SK-N-SH treated with all-trans-retinoic acid at 6 μM for 48 hours (cell line): ENCODE measurements around the gene TJP2.

ENCODE experiments used
- ARNTL ChIP-seq: fragments of 450-650 bp; formaldehyde crosslinking; IDR thresholded peaks from 2 replicates; pipeline ENCODE4 v1.5.0; 2020; ENCODE audit warnings: low read depth, mild to moderate bottlenecking, moderate library complexity, borderline replicate concordance
- BACH2 ChIP-seq: fragments of 250-450 bp; sonication (Bioruptor Pico); IDR thresholded peaks from 2 replicates; pipeline ENCODE4 v1.9.0; 2021; ENCODE audit warnings: mild to moderate bottlenecking, borderline replicate concordance
- CSDC2 ChIP-seq: fragments of 250-450 bp; sonication (Bioruptor Pico); IDR thresholded peaks from 2 replicates; pipeline ENCODE4 v1.5.0; 2020; ENCODE audit warnings: mild to moderate bottlenecking, moderate library complexity
- CSRNP3 ChIP-seq: fragments of 250-450 bp; sonication (Bioruptor Pico); IDR thresholded peaks from 2 replicates; pipeline ENCODE4 v1.5.1; 2021; ENCODE audit warnings: mild to moderate bottlenecking, moderate library complexity
- OSR1 ChIP-seq: fragments of 250-450 bp; sonication (Bioruptor Pico); IDR thresholded peaks from 2 replicates; pipeline ENCODE4 v1.8.0; 2022; ENCODE audit warnings: moderate library complexity, mild to moderate bottlenecking, inconsistent platforms
- PATZ1 ChIP-seq: fragments of 250-450 bp; sonication (Bioruptor Pico); IDR thresholded peaks from 2 replicates; pipeline ENCODE4 v1.8.0; 2020; ENCODE audit warnings: mild to moderate bottlenecking, moderate library complexity, borderline replicate concordance
- PPARA ChIP-seq: fragments of 250-450 bp; sonication (Bioruptor Pico); IDR thresholded peaks from 2 replicates; pipeline ENCODE4 v1.5.0; 2020; ENCODE audit warnings: mild to moderate bottlenecking, borderline replicate concordance
- RARB ChIP-seq: fragments of 250-450 bp; sonication (Bioruptor Pico); IDR thresholded peaks from 2 replicates; pipeline ENCODE4 v1.8.0; 2021; ENCODE audit warnings: mild to moderate bottlenecking, moderate library complexity
- SNAI2 ChIP-seq: fragments of 250-450 bp; sonication (Bioruptor Pico); IDR thresholded peaks from 2 replicates; pipeline ENCODE4 v1.5.0; 2020; ENCODE audit warnings: mild to moderate bottlenecking, moderate library complexity
- TCF4 ChIP-seq: fragments of 250-450 bp; sonication (Bioruptor Pico); IDR thresholded peaks from 2 replicates; pipeline ENCODE4 v1.8.0; 2021; ENCODE audit warnings: mild to moderate bottlenecking, moderate library complexity, borderline replicate concordance
- ZC3H10 ChIP-seq: fragments of 250-450 bp; sonication (Bioruptor Pico); IDR thresholded peaks from 2 replicates; pipeline ENCODE4 v1.5.1; 2021; ENCODE audit warnings: mild to moderate bottlenecking, moderate library complexity
- ZFP3 ChIP-seq: fragments of 250-450 bp; sonication (Bioruptor Pico); IDR thresholded peaks from 2 replicates; pipeline ENCODE4 v1.5.0; 2020; ENCODE audit warnings: mild to moderate bottlenecking, moderate library complexity

- TF ChIP-seq ZFP3 (CRISPR knock-in tag): no peak
- TF ChIP-seq PATZ1 (CRISPR knock-in tag): no peak
- peak; percentile 62; the same call in 1 of the 2 replicates for TF ChIP-seq SNAI2 (CRISPR knock-in tag)
- TF ChIP-seq ZC3H10 (CRISPR knock-in tag): no peak
- TF ChIP-seq BACH2 (CRISPR knock-in tag): no peak
- no peak for TF ChIP-seq CSDC2 (CRISPR knock-in tag)
- TF ChIP-seq RARB: no peak
- TF ChIP-seq CSRNP3 (CRISPR knock-in tag): no peak
- no peak for TF ChIP-seq OSR1
- 0 out of 2 replicates have a peak, but pooled peaks have one; percentile 40 for TF ChIP-seq TCF4 (CRISPR knock-in tag)
- TF ChIP-seq PPARA (CRISPR knock-in tag): no peak
- no peak for TF ChIP-seq ARNTL
Observed at GRCh38 chr9:69170231-69170630, 3.8 kb upstream of the TJP2 start.
